ENCODE results near the gene EIF3A. TPM values are rescaled to one million over a fixed set of nuclear protein-coding genes. Genes with fewer than 3 reads are reported as not detected.
"Not testable (repeated sequence)": the region's sequence is repeated elsewhere in the genome, so short reads cannot be mapped to it uniquely, and the experiment has no call there.

The EIF3A gene
- polyA plus RNA-seq, 4 donors: 143 to 198 (median 184) TPM

GRCh38 chr10:119103241-119103902, 22.8 kb upstream of the EIF3A start:
- no peak for DNase-seq (ENCODE audit: low read depth in 4 of 4, low spot score in 3 of 4)

- DNase-seq (ENCODE audit: low read depth in 4 of 4, low spot score in 3 of 4): no peak
Measured at GRCh38 chr10:119101366-119102098, 20.9 kb upstream of the EIF3A start.

- DNase-seq (ENCODE audit: low read depth in 4 of 4, low spot score in 3 of 4): no peak
Measured at GRCh38 chr10:119100434-119101238, 20.0 kb upstream of the EIF3A start.

DNA sequence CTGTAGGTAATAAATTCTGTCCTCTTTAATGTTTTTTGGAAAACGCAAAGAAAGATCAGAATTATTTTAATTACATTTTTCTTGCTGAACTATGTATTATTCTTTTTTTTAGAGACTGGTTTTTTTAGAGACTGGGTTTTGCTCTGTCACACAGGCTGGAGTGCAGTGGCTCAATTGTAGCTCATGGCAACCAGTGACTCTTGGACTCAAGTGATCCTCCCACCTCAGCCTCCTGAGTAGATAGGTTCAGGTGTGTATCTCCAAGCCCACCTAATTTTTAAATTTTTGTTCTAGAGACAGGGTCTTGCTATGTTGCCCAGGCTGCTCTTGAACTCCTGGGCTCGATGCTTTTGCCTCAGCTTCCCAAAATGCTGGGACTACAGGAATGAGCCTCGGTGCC, 18.0 kb upstream of the EIF3A start:
- DNase-seq (ENCODE audit: low read depth in 4 of 4, low spot score in 3 of 4): no peak

- not testable (repeated sequence) for DNase-seq (ENCODE audit: low read depth in 4 of 4, low spot score in 3 of 4)
Measured at GRCh38 chr10:119096641-119097415, 16.2 kb upstream of the EIF3A start.

DNA sequence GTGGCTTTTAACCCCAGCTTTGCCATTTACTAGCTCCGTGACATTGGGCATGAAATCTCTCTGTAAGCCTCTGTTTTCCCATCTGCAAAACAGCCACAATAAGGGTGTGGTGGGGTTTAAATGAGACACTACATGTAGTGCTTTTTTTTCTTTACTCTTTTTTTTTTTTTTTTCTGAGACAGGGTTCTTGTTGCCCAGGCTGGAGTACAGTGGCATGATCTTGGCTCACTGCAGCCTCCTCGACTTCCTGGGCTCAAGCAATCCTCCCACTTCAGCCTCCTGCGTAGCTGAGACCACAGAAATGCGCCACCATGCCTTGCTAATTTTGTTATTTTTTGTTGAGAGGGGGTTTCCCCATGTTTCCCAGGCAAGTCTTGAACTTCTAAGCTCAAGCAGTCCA, 15.0 kb upstream of the EIF3A start:
- no peak for DNase-seq (ENCODE audit: low read depth in 4 of 4, low spot score in 3 of 4)

- no peak for DNase-seq (ENCODE audit: low read depth in 4 of 4, low spot score in 3 of 4)
Measured at GRCh38 chr10:119090968-119091367, 10.4 kb upstream of the EIF3A start.

DNA sequence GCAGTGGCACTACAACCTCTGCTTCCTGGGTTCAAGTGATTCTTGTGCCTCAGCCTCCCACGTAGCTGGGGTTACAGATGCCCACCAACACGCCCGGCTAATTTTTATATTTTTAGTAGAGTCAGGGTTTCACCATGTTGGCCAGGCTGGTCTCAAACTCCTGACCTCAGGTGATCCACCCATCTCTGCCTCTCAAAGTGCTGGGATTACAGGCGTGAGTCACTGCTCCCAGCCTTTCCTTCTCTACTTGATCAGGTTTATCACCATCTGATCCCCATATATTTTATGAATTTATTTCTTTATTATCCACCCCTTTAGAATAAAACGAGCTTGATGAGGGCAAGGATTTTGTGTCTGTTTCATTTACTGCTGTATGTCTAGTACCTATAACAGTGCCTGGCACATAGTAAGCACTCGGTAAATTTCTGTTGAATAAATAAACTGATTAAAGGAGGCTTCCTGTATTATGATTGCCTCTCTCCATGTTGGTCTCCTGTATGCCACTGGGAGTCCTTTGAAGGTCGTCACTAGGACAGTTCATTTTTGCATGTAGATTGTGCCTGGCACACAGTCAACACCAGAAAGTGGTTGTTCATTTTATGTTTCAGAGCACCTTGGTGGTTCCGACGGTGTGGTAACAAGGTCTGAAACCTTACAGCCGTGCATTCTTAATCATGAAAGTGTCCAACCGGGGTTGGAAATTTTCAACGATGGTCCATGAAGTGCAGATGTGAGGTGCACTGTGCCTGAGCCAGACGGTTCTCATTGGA, 9.6 kb upstream of the EIF3A start:
- no peak for DNase-seq (ENCODE audit: low read depth in 4 of 4, low spot score in 3 of 4)

GRCh38 chr10:119087271-119087882, 6.8 kb upstream of the EIF3A start:
- no peak for DNase-seq (ENCODE audit: low read depth in 4 of 4, low spot score in 3 of 4)

- DNase-seq (ENCODE audit: low read depth in 4 of 4, low spot score in 3 of 4): no peak
Measured at GRCh38 chr10:119084896-119085295, 4.3 kb upstream of the EIF3A start.

DNA sequence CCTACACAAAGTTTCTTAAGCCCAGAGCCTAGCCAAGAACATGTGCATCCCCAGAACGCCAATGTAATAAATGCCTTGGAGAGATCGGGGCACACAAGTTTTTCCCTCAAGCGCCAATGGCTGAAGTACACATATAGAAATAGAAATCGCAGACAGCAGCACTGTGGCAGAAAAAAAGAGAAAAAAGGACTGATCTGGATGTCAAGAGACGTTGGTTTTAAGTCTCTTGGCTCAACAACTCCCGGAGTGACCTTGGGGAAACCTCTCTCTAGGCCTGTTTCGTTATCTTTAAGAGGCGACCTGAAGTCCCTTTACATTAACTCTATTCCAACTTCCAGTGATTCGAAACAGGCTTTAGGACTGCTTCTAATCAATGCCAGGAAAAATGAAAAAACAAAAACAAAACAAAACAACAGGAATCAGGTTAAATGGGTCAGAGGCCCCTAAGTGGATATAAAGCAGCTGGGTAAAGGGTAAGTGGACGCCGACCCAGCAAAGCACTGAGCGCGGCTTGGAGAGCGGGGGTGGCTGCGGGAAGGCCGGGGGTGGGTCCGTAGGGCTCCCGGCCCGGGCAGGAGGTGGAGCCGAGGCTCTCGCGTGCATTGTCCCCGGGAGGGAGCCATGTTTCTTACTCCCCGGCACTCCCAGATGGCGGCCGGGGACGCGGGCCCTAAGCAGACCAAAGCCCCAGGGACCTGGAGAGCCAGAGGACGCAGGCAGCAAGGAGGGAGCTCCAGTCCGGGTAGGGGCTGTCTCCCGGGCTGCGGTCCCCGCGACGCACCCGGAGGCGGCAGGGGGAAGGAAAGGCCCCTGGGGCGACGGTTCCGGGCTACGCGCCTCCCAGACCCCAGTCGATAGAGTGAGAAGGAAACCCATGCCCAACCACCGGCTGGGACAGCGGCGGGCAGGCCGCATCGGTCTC, 757 bp downstream of the EIF3A start:
- peak in 2 of 4 donors; percentile 46 to 51 for DNase-seq (ENCODE audit: low read depth in 4 of 4, low spot score in 3 of 4)

DNA sequence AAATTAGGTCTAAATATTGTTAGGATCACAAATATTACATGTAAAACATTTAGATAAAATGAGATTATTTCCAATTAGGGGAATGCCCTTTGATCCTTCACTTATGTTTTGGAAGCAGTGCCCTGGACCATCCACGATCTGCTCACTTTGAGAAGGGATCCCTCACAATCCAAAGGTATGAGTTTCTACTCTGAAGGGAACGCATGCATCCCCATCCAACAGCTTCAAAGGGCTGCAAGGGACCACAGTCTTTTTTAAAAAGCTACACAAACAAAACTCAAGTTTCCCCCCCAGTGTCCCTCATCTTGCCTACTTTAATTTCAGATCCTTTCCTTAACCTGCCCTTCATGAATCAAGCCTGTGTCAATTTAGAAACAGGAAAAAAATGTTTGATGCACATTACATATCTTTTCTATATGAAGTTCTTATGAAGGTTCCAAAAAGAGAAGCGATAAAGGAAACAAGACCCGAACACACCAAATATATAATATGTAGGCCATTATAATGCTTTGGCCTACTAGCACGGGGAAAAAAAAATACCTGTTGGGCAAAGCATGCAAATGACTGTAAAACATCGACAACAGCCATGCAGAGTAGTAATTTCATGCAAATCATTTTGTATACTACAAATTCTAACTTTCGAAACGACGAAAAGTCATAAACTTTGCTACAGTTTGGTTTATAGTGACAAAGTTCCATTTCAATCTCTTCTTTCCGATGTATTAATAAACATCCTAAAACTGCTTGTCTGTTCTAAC, 2.0 kb downstream of the EIF3A start:
- DNase-seq (ENCODE audit: low read depth in 4 of 4, low spot score in 3 of 4): no peak

DNA sequence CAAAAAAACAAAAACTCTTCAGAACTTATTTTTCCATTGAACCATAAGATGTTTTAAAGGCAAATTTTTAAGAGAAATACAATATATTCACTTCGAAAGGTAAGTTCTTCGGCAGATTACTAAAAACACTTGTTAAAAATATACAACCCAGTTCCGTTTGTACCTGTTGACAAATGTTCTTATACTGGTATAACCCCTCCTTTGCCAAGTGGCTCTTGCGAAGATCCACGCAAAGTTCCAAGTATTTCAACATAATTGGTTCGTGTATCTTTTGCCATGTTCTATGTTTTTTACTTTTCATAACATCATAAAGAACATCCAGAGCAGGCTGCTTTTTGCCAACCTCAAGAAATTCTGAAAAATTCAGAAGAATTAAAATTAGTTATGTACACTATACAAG, 7.0 kb downstream of the EIF3A start:
- no peak for DNase-seq (ENCODE audit: low read depth in 4 of 4, low spot score in 3 of 4)

DNA sequence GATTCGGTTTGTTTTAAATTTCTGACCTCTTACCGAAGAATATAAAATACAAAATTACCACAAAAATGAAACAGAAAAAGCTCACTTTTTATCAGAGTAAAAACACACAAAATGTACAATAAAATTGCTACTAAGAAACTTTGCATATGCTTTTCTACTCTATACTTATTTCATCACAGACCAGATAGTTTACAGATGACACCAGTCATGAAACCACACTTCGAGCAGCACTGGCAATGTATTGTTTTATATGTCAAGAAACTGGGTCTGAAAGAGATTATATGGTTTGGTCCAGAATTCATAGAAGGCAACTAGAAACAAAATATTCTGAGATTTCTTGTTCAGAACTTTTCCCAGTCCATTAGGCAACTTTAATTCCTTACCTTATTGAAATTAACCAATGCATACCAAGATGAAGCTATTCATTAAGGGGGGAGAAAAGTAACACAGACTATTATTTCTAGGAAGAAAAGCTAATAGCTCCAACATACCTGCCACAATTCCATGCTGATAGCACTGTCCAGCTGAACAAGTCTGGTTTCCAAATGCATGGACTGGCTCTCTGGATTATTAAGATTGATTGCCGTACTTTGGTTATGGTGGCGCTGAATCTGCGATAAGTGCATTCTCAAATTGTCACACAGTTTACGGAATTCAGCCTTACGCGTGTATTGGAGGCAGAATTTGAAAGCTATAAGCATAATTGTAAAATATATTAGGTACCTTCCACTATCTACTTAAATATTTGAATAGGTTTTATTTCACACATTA, 10.0 kb downstream of the EIF3A start:
- no peak for DNase-seq (ENCODE audit: low read depth in 4 of 4, low spot score in 3 of 4)

DNA sequence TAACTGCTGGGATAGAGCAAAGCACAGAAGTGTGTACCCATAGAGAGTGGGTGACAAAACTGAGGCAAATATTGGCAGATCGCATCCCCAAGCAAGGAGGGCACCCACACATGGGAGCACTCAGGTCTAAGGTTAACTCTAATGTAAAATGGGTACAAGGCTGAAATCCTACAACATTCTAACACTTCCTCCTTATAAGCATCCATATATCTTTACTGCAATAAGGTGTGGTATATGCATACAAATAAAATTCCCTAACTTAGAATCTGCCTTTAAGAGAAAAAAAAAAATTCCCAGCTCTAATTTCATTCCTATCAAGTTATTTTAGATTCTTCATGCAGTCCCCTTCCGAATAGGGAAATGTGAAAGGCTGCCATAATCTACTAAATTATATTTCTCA, 18.7 kb downstream of the EIF3A start:
- DNase-seq (ENCODE audit: low read depth in 4 of 4, low spot score in 3 of 4): no peak

- DNase-seq (ENCODE audit: low read depth in 4 of 4, low spot score in 3 of 4): no peak
Measured at GRCh38 chr10:119061352-119061751, 19.3 kb downstream of the EIF3A start.

GRCh38 chr10:119060107-119060506, 20.5 kb downstream of the EIF3A start:
- DNase-seq (ENCODE audit: low read depth in 4 of 4, low spot score in 3 of 4): no peak
